Stimulated activated naive CD8-positive, alpha-beta T cell treated with anti-CD3 and anti-CD28 coated beads, Interleukin-15, Interleukin-2, amounts not matched to agents 100 U/mL and 50 U/mL, for 24 hours (primary cell): ENCODE measurements around the gene ATOSA.
A peak's percentile ranks its signal among the peaks of the same experiment; 100 is the strongest.

Experiments used
- ATAC-seq: fragments of 150-1000 bp; cut with Tn5 transposase; one replicate; pipeline ENCODE4 v1.10.0; 2021
- DNase-seq: peaks from one replicate; pipeline ENCODE4 v3.0.0; 2021

The ATOSA gene

GRCh38 chr15:52679232-52680040 is at the start of gene ATOSA:
ATOSA (minus strand) TSS chr15:52679388; CDS start chr15:52678021, 1,367 bp downstream.
- peak; percentile 93 for DNase-seq
- peak; percentile 90 for ATAC-seq

- ATAC-seq (no peak), DNase-seq (no peak)
These were observed 49.7 kb upstream of the ATOSA start for GRCh38 chr15:52728899-52729298.

GRCh38 chr15:52727815-52728214 is 48.6 kb upstream of the ATOSA start:
- no peak for ATAC-seq
- no peak for DNase-seq

- ATAC-seq (no peak), DNase-seq (no peak)
These were observed 47.0 kb upstream of the ATOSA start for GRCh38 chr15:52726195-52726594.

- ATAC-seq (no peak), DNase-seq (no peak)
These were observed 39.4 kb upstream of the ATOSA start for GRCh38 chr15:52718551-52718950.

- DNase-seq (no peak), ATAC-seq (no peak)
These were observed 38.7 kb upstream of the ATOSA start for GRCh38 chr15:52717924-52718323.

GRCh38 chr15:52717481-52717880 is 38.3 kb upstream of the ATOSA start:
- no peak for ATAC-seq
- DNase-seq = no peak

GRCh38 chr15:52716536-52716935 is 37.3 kb upstream of the ATOSA start:
- DNase-seq (no peak), ATAC-seq (no peak)

GRCh38 chr15:52715411-52715810 is 36.2 kb upstream of the ATOSA start:
- ATAC-seq (no peak), DNase-seq (no peak)

- no peak for ATAC-seq
- DNase-seq = no peak
These were observed 35.8 kb upstream of the ATOSA start for GRCh38 chr15:52714968-52715367.

- no peak for DNase-seq
- ATAC-seq = no peak
These were observed 31.7 kb upstream of the ATOSA start for GRCh38 chr15:52710708-52711389.

GRCh38 chr15:52710050-52710707 is 31.0 kb upstream of the ATOSA start:
- ATAC-seq = no peak
- no peak for DNase-seq

- ATAC-seq = peak; percentile 46
- peak; percentile 12 for DNase-seq
These were observed 30.2 kb upstream of the ATOSA start for GRCh38 chr15:52709187-52709981.

- DNase-seq = no peak
- no peak for ATAC-seq
These were observed 26.9 kb upstream of the ATOSA start for GRCh38 chr15:52706091-52706490.

- ATAC-seq = no peak
- DNase-seq = no peak
These were observed 23.2 kb upstream of the ATOSA start for GRCh38 chr15:52702390-52702789.

GRCh38 chr15:52699457-52699856 is 20.3 kb upstream of the ATOSA start:
- ATAC-seq = no peak
- no peak for DNase-seq

GRCh38 chr15:52698514-52698913 is 19.3 kb upstream of the ATOSA start:
- no peak for ATAC-seq
- DNase-seq = no peak

- DNase-seq (no peak), ATAC-seq (no peak)
These were observed 17.9 kb upstream of the ATOSA start for GRCh38 chr15:52697051-52697450.

- no peak for ATAC-seq
- DNase-seq = no peak
These were observed 16.0 kb upstream of the ATOSA start for GRCh38 chr15:52695154-52695553.

GRCh38 chr15:52689562-52689961 is 10.4 kb upstream of the ATOSA start:
- no peak for ATAC-seq

GRCh38 chr15:52683580-52683979 is 4.4 kb upstream of the ATOSA start:
- DNase-seq (no peak), ATAC-seq (peak; percentile 21)

More at GRCh38 chr15:52689562-52689961, 10.4 kb upstream of the ATOSA start:
- no peak for DNase-seq

GRCh38 chr15:52682781-52683180 is 3.6 kb upstream of the ATOSA start:
- DNase-seq (no peak), ATAC-seq (no peak)
